HG03432 (cell line): ENCODE data around the gene ATP13A2.

Experiments
- ATAC-seq: cut with Tn5 transposase; IDR thresholded peaks from one replicate; pipeline ENCODE4 v1.9.1; 2021; ENCODE audit warnings: mild to moderate bottlenecking, moderate library complexity; ENCODE audit not compliant: unreplicated experiment

The ATP13A2 gene

DNA sequence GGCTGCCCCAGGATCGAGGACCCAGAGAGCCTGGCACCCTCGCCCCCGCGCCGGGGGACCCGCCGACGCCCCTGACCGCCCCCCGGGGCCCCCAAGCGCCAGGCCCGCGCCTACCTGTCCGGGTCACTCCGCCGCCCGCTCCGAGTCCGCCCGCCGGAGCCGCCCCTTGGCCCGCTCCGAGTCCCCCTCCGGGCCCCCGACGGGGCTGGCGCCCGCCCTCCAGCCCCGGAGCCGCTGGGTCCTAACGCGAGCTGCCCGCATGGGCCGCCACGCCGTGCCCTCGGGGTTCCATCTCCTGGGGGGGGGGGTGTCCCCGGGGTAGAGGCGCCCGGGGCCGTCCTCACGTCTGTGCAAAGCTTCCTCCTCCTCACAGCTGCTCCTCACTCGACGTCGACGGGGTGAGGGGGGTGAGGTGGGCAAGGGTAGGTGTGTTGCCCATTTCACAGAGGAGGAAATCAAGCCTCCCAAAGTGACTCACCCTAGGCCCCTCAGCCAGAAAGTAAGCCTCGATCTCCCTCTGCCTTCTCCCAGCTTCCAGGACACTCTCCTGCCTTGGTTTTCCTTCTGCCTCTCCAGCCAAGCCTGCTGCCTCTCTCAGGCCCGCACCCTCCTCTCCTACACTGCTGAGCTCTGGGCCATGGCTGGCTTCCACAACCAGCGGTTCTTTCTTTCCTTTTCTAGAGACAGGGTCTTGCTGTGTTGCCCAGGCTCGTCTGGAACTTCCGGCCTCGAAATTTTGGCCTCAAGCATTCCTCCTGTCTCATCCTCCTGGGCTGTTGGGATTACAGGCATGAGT lies 31.1 kb downstream of the ATP13A2 start, which contains the start of gene MFAP2:
Gene MFAP2 (minus strand): TSS at position 148 of the 796 bp plus-strand sequence. CDS start 2,347 bp downstream, outside the sequence.
- ATAC-seq: no peak

DNA sequence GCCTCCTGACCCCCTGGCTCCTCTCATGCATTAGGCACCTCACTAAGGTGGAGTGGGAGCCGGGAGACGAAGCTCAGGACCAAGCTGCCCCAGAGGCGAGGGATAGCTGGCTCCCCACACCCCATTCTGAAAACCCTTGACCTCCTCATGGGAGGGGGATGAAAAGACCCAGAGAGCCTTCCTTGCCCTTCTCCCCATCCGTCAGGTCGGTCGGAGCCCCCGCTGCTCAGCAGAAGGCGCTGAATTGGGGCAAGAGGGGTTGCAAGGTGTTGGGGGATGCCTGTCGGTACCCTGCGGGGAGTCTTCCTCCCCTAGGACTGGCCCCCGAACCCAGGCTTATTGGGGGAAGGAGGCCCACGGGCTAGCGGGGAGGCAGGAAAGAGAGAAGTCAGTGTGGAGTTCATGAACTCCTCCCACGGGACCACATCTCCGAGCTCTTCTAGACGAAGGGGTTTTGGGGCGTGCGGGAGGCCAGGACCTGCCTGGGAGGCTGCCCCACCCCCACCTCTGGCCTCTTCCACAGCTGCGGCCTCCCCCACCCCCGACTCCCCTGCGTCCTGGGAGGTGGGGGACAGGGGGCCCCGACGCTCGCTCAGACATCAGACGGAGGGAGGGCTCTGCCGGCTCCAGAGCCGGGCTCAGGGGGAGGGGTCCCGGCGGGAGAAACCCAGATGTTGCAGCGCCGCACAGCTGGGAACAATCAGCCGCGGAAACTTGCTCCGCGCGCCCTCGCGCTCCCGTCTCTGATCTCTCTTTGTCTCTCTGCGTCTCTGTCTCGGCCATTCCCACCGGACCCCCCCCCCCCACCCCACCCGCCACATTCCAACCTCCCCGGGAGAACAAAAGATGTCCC lies 32.0 kb downstream of the ATP13A2 start:
- ATAC-seq: no peak

- ATAC-seq: no peak
These were observed 32.9 kb downstream of the ATP13A2 start for GRCh38 chr1:16978567-16979474.

DNA sequence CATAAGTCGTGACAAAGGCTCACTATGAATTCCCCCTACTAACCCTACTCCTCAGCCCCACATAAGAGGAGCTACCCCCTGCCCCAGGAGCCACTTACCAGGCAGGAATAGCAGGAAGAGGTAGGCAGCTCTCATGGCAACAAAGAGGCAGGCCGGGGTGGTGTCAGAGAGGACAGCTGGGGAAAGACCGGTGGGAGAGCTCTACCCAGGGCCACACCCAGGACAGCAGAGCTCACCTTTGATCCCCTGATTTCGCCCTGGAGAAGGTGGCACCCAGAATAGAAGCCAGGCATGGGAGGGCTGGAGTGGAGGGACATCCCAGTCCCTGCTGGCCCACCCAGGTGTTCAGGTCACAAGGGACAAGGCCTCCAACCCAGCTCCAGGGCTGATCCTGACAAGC lies 33.6 kb downstream of the ATP13A2 start:
- ATAC-seq: no peak

DNA sequence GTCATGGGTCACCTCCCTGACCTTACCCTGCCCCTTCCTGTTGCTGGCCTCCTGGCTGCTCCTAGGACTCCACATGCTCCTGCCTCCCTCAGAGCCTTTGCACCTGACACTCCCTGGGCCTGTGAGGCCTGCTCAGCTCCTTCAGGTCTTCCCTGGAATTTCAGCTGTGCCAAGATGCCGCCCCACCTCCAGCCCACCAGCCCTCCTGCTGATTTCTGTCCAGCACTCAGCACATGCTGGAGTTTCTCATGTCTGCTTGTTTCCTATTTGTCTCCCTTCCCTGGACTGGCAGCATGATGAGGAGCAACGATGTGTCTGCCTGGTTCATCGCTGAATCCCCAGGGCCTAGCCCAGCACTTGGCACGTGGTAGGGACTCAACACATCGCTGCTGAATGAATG lies 34.4 kb downstream of the ATP13A2 start:
- ATAC-seq: no peak

GRCh38 chr1:16976966-16977365 lies 34.8 kb downstream of the ATP13A2 start:
- ATAC-seq: no peak

- no peak for ATAC-seq
These were observed 35.9 kb downstream of the ATP13A2 start for GRCh38 chr1:16975838-16976237.

- ATAC-seq: no peak
These were observed 36.5 kb downstream of the ATP13A2 start for GRCh38 chr1:16975211-16975610.

DNA sequence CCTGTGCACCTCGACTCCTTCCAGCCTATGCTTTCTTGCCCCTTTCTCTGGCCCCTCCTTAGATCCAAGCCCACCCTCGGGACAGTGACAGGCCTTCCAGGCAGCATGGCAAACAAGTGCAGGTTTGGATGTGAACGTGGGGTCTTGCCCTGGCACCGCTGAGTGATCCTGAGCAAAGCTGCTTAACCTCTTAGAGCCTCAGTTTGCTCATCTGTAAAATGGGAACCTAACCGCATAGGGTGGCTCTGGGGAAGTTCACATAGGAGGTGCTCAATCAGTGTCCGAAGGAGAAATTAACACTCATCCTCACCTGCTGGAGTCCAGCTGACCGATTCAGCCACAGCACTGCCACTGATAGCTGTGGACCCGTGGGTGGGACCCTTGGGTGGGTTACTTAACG lies 38.5 kb downstream of the ATP13A2 start:
- ATAC-seq: no peak

- ATAC-seq: no peak
These were observed 39.4 kb downstream of the ATP13A2 start for GRCh38 chr1:16972189-16972895.

- no peak for ATAC-seq
These were observed 40.2 kb downstream of the ATP13A2 start for GRCh38 chr1:16971341-16972188.

- ATAC-seq: no peak
These were observed 41.4 kb downstream of the ATP13A2 start for GRCh38 chr1:16970132-16970910.

GRCh38 chr1:16969651-16970050 lies 42.1 kb downstream of the ATP13A2 start:
- ATAC-seq: no peak

- no peak for ATAC-seq
These were observed 42.6 kb downstream of the ATP13A2 start for GRCh38 chr1:16969057-16969611.

DNA sequence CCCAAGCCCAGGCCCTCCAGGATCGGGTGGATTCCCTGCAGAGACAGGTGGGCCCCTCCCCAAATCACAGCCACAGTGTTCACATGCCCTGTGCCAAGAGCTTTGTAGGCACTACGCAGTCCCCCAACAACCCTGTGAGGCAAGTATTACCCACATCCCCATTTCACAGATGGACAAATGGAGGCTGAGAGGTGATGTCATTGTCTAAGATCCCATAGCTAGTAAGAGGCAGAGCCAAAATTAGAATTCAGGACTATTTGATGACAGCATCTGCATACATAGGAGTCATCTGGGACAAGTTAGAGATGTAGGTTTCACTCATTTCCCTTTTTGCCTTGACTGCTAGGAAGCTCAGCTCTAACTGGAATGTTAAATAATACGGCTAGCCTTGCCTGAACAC lies 43.4 kb downstream of the ATP13A2 start:
- no peak for ATAC-seq

DNA sequence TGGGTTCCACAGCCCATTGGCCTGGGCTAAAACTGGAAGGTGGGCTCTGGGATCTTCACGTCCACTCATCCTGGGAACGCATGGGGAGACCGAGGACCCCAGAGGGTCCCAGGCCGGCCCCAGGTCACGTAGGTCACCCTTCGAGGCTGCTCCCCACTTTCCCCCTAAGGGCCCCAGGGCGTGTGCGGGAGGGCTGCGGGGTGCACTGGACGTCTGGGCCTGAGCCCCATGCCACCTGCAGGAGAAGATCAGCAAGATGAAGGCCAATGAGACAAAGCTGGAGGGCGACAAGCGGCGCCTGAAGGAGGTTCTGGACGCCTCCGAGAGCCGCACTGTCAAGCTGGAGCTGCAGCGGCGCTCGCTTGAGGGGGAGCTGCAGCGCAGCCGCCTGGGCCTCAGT lies 43.8 kb downstream of the ATP13A2 start:
- ATAC-seq: no peak

DNA sequence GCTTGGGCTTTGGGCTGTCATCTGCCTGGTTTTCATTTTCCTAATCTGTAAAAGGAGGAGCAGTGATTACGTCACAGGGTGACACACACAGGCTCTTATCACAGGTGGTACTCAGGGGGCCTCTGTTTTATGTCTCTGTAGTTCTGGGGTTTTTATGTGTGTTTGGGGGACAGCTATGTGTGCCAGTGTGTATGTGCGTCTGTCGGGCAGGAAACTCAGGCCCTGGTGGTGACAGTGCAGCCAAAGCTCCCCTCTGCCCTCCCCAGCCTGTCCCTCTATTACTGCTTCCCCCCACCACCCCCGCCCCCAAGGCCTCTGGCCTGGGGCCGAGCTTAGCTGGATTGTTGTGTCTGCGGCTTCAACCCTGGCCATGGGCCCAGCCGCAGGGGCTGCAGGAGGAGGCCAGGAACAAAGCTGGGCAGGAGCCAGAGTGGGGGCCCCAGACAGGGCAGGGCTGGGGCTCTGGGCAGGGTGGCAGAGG lies 44.6 kb downstream of the ATP13A2 start:
- ATAC-seq: no peak

- no peak for ATAC-seq
These were observed 45.4 kb downstream of the ATP13A2 start for GRCh38 chr1:16966282-16966681.
